Activated T-helper 9 cell treated with anti-CD3 and anti-CD28 coated beads, Interleukin-2, amount 50 U/mL, for 16 hours (primary cell): Measurements from ENCODE around the gene SENP8.
A peak's percentile ranks its signal among the peaks of the same experiment; 100 is the strongest.
"Not testable (repeated sequence)": the region's sequence is repeated elsewhere in the genome, so short reads cannot be mapped to it uniquely, and the experiment has no call there.

Source experiments
- DNase-seq: peaks from one replicate; pipeline ENCODE4 v3.0.0-alpha.2; 2020; ENCODE audit warnings: low read depth

The SENP8 gene

DNA sequence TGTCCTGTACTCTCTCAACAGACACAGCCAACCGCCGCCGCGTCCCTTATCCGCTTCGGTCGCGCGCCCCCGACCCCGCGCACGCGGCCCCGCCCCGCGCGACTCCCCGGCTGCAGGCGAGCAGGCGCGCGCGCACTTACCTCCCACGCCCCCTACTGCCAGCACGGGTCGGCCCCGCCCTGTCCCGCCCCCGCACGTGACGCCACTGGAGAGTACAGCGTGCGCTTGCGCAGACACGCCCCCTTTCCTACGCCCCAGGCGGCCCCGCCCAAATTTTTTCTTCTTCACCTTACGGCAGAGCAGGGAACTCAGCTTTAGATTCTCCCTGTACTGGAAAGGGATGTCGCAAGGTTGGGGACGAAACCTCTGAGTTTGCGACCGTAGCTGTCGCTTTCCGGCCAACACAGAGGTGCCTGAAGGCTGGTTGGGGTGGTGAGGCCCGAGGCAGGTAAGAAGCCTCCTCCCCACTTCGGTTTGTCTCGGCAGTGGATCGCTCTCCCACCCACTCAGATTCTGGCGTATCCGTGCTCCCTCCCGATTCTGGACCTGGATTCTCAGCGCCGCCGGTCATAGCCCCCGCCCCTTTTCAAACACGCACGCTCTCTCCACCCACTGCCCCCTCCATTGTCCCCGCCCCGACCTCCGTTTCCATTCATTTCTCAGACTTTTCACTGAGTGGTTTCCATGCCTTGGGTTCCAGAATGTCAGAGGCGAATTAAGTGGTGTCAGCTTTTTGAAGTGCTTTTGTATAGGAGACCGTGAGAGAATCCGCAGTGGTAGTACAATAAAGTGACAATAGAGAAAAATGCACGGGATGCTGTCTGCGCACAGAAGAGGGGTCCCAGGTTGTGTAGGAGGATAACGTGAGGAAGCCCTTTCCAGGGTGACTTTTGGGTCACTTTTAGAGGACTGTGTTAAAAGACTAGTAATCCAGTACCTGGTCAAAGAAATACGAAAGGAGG, at the start of gene SENP8, which contains the start of gene MYO9A:
TSS of gene SENP8 (plus strand) at position 387 of the 962 bp plus-strand sequence. CDS start 21,221 bp downstream, outside the sequence.
TSS of gene MYO9A (minus strand) at position 134 of the 962 bp plus-strand sequence. CDS start 71,587 bp downstream, outside the sequence.
- peak; percentile 99 for DNase-seq

DNA sequence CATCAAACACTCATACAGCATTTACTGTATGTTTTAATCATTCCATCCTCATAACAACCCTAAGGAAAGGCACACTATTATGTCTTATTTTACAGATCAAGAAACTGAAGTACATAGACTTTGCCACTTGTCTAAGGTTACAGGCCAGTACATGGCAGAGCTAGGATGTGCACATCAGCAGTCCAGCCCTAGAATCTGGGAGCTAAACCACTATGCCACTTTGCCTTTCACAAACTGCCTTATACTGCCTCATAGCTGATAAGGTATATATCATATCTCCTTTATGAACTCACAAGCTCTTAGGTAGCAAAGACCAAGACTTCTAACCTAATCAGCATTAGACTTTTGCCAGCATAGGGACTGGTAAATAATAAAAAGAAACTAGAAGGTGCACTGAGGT, 49.3 kb upstream of the SENP8 start:
- no peak for DNase-seq

DNA sequence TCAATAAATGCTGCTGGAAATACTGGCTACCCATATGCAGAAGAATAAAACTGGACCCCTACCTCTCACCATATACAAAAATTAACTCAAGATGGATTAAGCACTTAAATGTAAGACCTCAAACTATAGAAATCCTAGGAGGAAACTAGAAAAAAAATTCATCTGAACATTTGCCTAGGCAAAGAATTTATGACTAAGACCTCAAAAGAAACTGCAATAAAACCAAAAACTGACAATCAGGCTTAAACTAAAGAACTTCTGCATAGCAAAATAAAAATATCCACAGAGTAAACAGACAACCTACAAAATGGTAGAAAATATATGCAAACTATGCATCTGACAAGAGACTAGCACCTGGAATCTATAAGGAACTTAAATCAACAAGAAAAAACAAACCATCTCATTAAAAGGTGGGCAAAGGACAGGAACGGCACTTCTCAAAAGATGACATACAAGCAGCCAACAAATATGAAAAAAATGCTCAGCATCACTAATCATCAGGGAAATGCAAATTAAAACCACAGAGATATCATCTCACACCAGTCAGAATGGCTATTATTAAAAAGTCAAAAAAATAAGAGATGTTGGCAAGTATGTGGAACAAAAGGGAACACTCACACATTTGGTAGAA, 47.3 kb upstream of the SENP8 start:
- no peak for DNase-seq

DNA sequence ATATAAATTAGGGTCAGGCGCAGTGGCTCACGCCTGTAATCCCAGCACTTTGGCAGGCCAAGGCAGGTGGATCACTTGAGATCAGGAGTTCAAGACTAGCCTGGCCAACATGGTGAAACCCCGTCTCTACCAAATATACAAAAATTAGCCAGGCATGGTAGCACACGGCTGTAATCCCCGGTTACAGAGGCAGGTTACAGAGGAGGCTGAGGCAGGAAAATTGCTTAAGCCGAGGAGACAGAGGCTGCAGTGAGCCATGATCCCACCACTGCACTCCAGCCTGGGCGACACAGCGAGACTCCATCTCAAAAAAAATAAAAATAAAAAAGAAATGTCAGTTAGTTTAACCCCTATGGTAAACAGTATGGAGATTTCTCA, 46.8 kb upstream of the SENP8 start:
- not testable (repeated sequence) for DNase-seq

DNA sequence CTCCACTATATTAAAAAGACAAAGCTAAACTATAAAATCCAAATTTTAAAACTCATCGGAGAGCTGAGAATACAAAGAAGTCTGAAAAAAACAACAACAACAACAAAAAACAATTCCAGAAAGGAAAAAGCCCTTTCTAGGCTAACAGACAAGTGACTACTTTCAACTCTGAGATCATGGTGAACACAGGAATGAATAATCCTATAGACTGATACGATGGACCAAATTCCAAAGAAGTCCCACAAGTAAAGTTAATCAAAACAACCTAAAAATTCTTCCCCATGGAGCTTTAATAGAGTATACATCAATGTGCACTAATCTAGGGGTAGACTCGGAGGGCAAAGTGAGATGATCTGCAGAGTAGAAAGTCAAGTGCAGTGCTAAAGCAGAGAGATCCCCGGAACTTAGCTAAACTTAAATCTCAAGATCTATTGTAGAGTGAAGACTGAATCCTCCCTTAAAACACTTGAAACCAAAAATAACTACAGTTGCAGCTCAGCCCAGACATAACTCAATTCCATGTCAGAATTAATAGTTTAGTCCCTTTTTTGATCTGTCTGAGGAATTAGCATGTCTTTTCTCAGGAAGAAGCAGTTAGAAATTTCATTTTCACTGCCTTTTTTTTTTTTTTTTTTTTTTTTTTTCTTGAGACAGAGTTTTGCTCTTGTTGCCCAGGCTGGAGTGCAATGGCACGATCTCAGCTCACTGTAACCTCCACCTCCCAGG, 43.7 kb upstream of the SENP8 start:
- DNase-seq, result no peak

DNA sequence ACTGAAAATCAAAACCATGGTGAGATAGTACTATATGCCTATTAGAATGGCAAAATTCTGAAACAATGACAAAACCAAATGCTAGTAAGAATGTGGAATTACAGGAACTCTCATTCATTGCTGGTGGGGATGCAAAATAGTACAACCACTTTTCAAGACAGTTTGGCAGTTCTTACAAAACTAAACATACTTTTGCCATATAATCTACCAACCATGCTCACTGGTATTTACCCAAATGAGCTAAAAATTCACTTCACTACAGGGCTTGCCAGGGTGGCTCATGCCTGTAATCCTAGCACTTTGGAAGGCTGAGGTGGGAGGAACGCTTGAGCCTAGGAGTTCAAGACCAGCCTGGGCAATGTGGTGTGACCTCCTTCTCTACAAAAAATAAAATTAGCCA, 40.3 kb upstream of the SENP8 start:
- DNase-seq, result no peak

DNA sequence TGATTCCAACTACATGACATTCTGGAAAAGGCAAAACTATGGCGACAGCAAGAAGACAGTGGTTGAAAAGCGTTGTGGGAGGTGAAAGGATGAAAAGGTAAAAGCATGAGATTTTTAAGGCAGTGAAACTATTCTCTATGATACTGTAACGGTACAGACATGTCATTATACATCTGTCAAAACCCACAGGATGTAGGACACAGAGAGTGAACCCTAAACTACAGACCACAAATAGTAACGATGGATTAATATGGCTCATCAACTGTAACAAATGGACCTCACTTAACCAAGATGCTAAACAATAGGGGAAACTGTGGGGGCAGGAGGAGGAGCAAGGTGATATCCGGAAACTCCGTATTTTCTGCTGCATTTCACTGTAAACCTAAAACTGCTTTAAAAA, 39.3 kb upstream of the SENP8 start:
- DNase-seq, result no peak

DNA sequence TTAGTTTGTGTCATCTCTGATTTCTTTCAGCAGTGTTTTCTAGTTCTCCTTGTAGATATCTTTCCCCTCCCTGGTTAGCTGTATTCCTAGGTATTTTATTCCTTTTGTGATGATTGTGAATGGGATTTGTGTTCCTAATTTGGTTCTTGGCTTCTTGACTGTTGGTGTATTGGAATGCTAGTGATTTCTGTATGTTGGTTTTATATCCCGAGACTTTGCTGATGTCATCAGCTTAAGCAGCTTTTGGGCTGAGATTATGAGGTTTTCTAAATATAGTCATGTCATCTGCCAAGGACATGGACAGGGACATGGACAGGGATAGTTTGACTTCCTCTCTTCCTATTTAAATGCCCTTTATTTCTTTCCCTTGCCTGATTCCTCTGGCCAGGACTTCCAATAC, 36.0 kb upstream of the SENP8 start:
- no peak for DNase-seq

DNA sequence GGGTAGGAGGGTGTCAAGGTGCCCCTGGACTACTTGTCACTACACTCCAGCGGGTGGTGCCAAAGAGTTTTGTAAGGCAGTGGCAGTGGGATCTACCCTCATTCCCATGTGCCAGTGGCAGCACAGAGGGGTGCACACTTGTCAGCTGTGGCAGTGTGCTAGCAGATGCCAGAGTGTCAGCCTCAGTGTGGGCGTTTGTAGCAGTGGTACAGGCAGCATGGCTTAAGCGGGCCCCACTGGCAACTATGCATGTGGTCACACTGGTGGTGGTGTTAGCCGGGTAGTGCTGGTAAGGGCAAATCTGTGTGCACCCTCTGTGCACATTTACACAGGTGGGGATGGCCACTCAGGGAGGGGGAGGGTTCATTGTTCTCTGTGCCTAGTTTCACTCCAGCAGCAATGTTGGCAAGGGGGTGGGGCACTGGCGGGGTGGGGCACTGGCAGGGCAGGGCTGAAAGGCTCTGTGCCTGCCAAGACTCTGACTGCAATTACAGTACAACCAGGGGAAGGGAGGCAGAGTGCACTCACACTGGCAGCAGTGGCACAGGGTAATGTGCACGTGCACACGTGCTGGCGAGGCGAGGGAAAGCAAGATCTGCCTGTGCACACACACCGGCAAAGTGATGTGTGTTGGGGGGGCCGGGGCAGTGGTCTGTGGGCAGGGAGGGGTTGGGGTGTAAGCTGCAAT, 32.0 kb upstream of the SENP8 start:
- DNase-seq, result no peak

DNA sequence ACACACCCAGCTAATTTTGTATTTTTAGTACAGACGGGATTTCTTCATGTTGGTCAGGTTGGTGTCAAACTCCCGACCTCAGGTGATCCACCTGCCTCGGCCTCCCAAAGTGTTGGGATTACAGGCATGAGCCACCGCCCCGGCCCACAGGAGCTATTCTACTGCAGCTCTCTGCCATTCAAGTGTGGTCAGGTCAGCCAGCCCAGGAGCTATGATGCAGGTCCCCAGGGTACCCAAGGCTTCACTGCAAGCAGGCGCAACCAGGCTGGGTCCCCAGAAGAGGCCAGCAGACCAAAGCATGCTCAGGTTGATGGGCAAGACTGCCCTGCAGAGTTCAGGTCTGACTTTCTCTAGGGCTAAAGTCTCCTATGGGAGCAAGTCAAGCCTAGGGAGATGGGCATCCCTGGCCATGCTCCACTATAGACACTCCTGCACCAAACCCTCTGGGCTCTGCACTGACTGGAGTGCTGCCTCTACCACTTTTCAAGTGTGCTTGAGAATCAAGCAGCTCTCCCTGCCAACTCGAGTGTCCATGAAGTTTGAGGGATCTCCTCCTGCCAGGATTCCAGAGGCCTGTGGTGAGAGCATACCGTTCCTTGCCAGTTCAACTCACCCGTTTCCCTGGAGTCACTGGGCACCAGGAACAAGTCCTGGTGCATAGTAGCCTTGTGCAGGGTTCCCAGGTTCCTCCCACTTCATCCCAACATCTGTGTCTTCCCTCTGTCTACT, 31.1 kb upstream of the SENP8 start:
- no peak for DNase-seq

DNA sequence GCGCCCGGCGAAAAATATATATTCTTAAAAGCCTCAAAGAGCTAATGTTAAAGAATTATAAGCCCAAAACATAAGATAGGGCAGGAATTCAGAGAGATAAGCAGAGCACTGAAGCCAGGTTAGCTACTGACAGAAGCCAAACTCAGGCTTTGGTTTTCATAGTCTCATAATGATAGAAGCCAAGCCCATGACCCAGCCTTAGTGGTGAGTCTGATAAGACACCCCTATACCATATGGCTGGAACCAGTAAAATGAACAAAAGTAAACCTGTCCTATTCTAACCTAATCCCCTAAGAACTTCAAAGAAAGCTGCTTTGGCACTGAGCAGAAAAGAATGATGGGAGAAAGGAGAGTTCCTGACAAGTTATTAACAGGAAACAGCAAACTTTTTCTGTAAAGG, 26.2 kb upstream of the SENP8 start:
- DNase-seq, result no peak

DNA sequence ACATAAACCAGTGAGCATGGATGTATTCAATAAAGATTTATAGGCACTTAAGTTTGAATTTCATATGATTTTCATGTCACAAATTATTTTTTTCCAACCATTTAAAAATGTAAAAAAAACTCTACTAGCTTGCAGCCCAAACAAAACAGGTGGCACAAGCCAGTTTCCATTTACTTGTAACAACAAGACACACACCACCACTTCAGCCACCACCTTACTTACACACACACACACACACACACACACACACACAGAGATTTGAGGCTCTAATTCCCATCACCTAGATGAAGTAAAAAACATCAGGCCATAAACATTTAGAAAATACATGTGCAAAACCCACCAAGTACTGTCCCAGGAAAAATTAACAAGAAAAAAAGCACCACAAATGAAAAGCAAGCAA, 25.5 kb upstream of the SENP8 start:
- no peak for DNase-seq

DNA sequence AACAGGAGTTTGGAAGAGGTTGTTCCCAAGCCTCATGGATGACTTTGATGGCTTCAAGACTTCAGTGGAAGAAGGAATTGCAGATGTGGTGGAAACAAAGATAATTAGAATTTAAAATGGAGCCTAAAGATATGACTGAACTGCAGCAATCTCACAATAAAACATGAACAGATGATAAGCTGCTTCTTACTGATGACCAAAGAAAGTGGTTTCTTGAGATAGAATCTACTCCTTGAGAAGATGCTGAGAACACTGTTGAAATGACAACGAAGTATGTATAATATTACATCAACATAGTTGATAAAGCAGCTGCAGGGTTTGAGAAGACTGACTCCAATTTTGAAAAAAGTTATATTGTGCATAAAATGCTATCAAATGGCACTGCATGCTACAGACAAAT, 21.4 kb upstream of the SENP8 start:
- DNase-seq, result no peak

DNA sequence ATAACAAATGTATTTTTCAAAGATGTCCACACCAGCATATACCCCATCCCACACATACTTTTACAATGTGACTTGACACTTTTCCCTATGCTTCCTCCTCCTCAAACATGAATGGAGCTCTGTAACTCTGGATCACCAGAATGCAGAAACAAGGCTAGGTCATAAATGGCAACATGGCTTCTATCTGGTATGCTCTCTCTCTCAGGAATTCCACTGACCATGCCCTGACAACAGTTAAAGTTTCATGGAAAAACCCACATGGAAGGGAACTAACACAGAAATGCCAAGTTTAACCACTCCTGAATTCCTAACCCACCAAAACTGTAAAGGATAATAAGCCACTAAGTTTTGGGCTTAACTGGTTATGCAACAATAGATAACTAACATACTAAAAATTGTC, 20.2 kb upstream of the SENP8 start:
- DNase-seq, result no peak

DNA sequence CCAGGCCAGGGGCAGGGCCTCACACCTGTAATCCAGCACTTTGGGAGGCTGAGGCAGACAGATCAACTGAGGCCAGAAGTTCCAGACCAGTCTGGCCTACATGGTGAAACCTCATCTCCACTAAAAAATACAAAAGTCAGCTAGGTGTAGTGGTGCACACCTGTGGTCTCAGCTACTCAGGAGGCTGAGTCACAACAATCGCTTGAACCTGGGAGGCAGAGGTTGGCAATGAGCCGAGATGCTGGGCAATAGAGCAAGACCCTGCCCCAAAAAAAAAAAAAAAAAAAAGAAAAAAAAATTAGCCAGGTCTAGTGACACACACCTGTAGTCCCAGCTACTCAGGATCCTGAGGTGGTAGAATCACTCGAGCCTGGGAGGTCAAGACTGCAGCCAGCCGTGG, 19.0 kb upstream of the SENP8 start:
- DNase-seq, result no peak

DNA sequence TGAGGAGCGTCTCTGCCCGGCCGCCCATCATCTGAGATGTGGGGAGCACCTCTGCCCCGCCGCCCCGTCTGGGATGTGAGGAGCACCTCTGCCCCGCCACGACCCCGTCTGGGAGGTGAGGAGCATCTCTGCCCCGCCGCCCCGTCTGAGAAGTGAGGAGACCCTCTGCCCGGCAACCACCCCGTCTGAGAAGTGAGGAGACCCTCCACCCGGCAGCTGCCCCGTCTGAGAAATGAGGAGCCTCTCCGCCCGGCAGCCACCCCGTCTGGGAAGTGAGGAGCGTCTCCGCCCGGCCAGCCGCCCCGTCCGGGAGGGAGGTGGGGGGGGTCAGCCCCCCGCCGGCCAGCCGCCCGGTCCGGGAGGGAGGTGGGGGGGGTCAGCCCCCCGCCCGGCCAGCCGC, 17.7 kb upstream of the SENP8 start:
- DNase-seq, result not testable (repeated sequence)

DNA sequence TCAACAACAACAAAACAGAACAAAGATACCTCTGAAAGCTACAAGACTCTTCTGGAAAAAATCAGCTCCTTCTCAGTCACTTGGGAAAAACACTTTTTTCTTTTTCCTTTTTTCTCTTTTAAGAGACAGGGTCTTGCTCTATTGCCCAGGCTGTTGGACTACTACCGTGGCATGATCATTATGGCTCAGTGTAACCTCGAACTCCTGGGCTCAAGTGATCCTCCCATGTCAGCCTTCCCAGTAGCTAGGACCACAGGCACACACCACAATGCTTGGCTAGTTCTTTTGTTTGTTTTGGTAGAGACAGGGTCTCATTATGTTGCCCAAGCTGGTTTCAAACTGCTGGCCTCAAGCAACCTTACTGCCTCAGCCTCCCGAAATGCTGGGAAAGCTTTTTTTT, 13.1 kb upstream of the SENP8 start:
- no peak for DNase-seq

DNA sequence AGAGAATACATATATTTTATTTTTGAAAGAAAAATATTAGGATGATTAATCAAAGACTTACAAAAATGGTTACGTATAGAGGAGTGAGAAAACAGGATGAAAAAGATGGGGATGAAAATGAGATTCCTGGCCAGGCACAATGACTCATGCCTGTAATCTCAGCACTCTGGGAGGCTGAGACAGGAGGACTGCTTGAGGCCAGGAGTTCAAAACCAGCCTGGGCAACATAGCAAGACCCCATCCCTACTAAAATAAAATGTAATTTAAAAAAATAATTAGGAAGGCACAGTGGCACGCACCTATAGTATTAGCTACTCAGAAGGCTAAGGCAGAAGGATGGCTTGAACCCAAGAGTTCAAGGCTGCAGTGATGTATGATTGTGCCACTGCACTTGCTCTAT, 12.1 kb upstream of the SENP8 start:
- DNase-seq, result no peak

DNA sequence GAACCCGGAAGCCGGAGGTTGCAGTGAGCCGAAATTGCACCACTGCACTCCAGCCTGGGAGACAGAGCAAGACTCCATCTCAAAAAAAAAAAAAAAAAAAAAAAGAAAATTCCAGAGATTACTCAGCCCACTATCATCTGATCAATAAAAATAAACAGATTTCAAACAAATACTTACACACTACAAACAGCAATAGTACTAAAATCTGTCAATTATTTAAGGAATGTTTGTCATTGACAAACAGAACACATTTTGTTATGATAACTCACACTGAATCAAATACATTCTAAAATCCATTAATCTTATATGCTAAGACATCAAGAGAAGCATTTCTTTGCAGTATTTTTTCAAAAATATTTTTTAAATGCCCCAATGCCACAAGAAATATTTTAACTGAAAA, 7.8 kb upstream of the SENP8 start:
- no peak for DNase-seq

DNA sequence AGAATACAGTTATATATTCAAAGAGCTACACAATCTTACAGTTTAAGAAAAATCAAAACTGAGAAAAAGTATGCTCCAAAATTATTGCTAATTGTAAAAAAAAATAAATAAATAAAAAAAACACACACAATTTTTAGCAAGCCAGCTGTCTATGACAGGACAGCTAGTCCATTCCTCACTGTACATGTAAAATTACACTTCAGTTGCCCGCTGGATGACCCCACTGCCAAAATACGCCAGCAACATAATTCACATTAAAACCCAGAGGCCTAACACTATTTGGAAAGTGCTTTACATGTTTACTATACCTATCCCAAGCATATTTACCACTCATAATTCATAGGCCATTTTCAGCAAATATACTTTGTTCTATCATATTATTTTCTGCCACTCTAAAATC, 6.1 kb upstream of the SENP8 start:
- no peak for DNase-seq

DNA sequence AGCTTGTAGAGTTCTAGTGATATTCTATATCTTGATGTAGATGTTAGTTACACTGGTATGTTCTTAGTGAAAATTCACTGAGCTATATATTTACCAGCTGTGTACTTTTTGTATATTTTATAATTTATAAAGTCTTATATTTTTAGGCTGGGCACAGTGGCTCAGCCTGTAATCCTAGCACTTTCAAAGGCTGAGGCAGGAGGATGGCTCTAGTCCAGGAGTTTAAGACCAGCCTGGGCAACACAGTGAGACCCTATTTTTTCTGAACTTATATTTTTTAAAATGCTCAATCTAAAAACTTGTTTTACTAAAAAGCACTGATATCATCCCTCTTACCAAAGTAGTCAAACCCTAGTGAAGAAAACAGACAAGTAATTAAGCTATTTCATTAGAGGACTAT, 5.4 kb upstream of the SENP8 start:
- no peak for DNase-seq
